Measurements from ENCODE around the gene STK26. TPM values are rescaled to one million over a fixed set of nuclear protein-coding genes. Genes with fewer than 3 reads are reported as not detected.

Gene STK26
- total RNA-seq, 4 donors from 2014 or later = 7.1 to 21.9 (median 18.6) TPM

GRCh38 chrX:132085786-132086185, 62.7 kb downstream of the STK26 start:
- TF ChIP-seq POLR2A (IDR thresholded peaks at IDR 0.05) (no peak), POLR2AphosphoS5 (IDR thresholded peaks at IDR 0.05) (no peak), CTCF (IDR thresholded peaks at IDR 0.05) (no peak), EP300 (IDR thresholded peaks at IDR 0.05; ENCODE audit: low read depth) (no peak)
- Histone ChIP-seq H3K4me1 (no peaks in the 10 kb centered on the region), H3K27me3 (no peaks in the 10 kb centered on the region), H3K36me3 (no peaks in the 10 kb centered on the region), H3K9me3 (no peaks in the 10 kb centered on the region), H3K27ac (no peak overlapping the region), H3K4me3 (no peak overlapping the region)
- in situ Hi-C loops (cut with MboI; ENCODE audit: low pct_ligation_motif_present in 1 of 4, low pct_unique_long_range_greater_than_20kb in 1 of 4, low sequenced_read_pairs in 3 of 4) (loop anchor here in 1 of 4 donors (25.0 kb wide), 1 partner anchor 248 kb away; no protein-coding TSS in a partner anchor), intact Hi-C loops (cut with DNase I; ENCODE audit: low total_unique reads) (no loop called here)
- 39% methylated on average over 3 of the region's 3 CpGs; no CpG with 5 or more reads in 1 of the 2 donors for WGBS, 2 donors (ENCODE audit: low coverage in 1 of 2)
- DNase-seq = no peak

GRCh38 chrX:132086672-132087071, 63.6 kb downstream of the STK26 start:
- Histone ChIP-seq H3K4me3 (no peak overlapping the region), H3K36me3 (no peaks in the 10 kb centered on the region), H3K27ac (no peak overlapping the region), H3K27me3 (no peaks in the 10 kb centered on the region), H3K9me3 (no peaks in the 10 kb centered on the region), H3K4me1 (no peaks in the 10 kb centered on the region)
- DNase-seq = no peak
- WGBS, 2 donors (ENCODE audit: low coverage in 1 of 2) = 44% methylated on average over 2 of the region's 2 CpGs; no CpG with 5 or more reads in 1 of the 2 donors
- in situ Hi-C loops (cut with MboI; ENCODE audit: low pct_ligation_motif_present in 1 of 4, low pct_unique_long_range_greater_than_20kb in 1 of 4, low sequenced_read_pairs in 3 of 4) (loop anchor here in 1 of 4 donors (25.0 kb wide), 1 partner anchor 249 kb away; no protein-coding TSS in a partner anchor), intact Hi-C loops (cut with DNase I; ENCODE audit: low total_unique reads) (no loop called here)
- TF ChIP-seq POLR2AphosphoS5 (IDR thresholded peaks at IDR 0.05) (no peak), CTCF (IDR thresholded peaks at IDR 0.05) (no peak), POLR2A (IDR thresholded peaks at IDR 0.05) (no peak), EP300 (IDR thresholded peaks at IDR 0.05; ENCODE audit: low read depth) (no peak)

GRCh38 chrX:132088864-132089263, 65.8 kb downstream of the STK26 start:
- no peak for DNase-seq
- intact Hi-C loops (cut with DNase I; ENCODE audit: low total_unique reads) (no loop called here), in situ Hi-C loops (cut with MboI; ENCODE audit: low pct_ligation_motif_present in 1 of 4, low pct_unique_long_range_greater_than_20kb in 1 of 4, low sequenced_read_pairs in 3 of 4) (loop anchor here in 1 of 4 donors (25.0 kb wide), 1 partner anchor 252 kb away; no protein-coding TSS in a partner anchor)
- Histone ChIP-seq H3K27me3 (no peaks in the 10 kb centered on the region), H3K4me3 (no peak overlapping the region), H3K27ac (no peak overlapping the region), H3K36me3 (no peaks in the 10 kb centered on the region), H3K4me1 (no peaks in the 10 kb centered on the region), H3K9me3 (no peaks in the 10 kb centered on the region)
- TF ChIP-seq POLR2A (IDR thresholded peaks at IDR 0.05) (no peak), EP300 (IDR thresholded peaks at IDR 0.05; ENCODE audit: low read depth) (no peak)

GRCh38 chrX:132090403-132091159, 67.5 kb downstream of the STK26 start:
- no peak overlapping the region for H3K4me3 ChIP-seq
- DNase-seq = no peak
- no peaks in the 10 kb centered on the region for H3K4me1 ChIP-seq
- no peak overlapping the region for H3K27ac ChIP-seq
- H3K27me3 ChIP-seq = no peaks in the 10 kb centered on the region
- intact Hi-C loops (cut with DNase I; ENCODE audit: low total_unique reads) = no loop called here
- in situ Hi-C loops (cut with MboI; ENCODE audit: low pct_ligation_motif_present in 1 of 4, low pct_unique_long_range_greater_than_20kb in 1 of 4, low sequenced_read_pairs in 3 of 4) = loop anchor here in 1 of 4 donors (25.0 kb wide), 1 partner anchor 253 kb away; no protein-coding TSS in a partner anchor
- no peaks in the 10 kb centered on the region for H3K9me3 ChIP-seq
- no peaks in the 10 kb centered on the region for H3K36me3 ChIP-seq
- TF ChIP-seq POLR2AphosphoS5 (IDR thresholded peaks at IDR 0.05) (no peak), EP300 (IDR thresholded peaks at IDR 0.05; ENCODE audit: low read depth) (no peak), CTCF (IDR thresholded peaks at IDR 0.05) (no peak), POLR2A (IDR thresholded peaks at IDR 0.05) (no peak)
- WGBS, 2 donors (ENCODE audit: low coverage in 1 of 2) = 45 to 60% methylated on average over 6 to 8 of the region's 8 CpGs

Data from transverse colon (tissue), 4 donors.